Astrocyte (in vitro differentiated cells and primary cell): ENCODE results near the gene CTSW.

ENCODE experiments used
- EZH2 ChIP-seq: IDR thresholded peaks from 2 replicates; pipeline ENCODE4 v1.6.1; 2012; ENCODE audit warnings: mild to moderate bottlenecking, low read length, inconsistent platforms; ENCODE audit not compliant: insufficient read depth
- TF ChIP-seq, protein P1 (sequence below): IDR thresholded peaks from 2 replicates; pipeline ENCODE4 v1.5.1; 2011; ENCODE audit warnings: low read depth, mild to moderate bottlenecking, inconsistent platforms, low read length, moderate library complexity; ENCODE audit not compliant: insufficient read depth

DNA sequence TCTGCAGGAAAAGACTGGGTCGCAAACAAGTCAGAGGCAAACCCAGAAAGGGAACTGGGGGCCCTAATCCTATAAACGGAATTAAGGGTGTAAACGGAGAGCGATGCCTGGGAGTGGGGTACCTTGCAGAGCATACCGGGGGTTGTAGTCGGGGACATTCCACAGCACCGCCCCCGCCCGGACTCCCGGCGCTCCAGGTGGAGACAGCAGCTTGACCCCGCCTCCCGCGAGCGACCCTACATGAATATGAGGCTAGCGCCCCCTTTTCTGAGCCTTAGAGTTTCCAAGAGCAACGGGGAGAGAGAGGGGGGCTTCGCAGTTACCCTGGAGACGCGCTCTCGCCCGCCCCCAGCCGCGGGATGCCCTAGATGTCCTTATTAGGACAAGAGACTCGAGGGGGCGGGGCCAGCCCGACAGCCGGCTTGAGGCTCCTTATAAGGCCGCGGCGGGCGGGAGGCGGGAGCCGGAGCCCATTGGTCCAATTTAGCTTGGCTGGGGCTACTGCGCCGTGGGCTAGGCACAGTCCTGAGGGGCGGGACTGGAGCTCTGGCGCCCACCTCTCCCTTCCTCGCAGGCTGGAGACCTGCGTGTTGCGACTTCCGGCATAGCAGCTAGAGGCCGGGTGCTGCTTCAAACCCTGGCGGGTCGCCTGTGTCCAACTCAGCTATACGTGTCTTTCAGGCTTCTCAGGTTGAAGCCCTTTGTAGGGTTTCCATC lies 20.4 kb upstream of the CTSW start:
- TF ChIP-seq, protein P1, sequence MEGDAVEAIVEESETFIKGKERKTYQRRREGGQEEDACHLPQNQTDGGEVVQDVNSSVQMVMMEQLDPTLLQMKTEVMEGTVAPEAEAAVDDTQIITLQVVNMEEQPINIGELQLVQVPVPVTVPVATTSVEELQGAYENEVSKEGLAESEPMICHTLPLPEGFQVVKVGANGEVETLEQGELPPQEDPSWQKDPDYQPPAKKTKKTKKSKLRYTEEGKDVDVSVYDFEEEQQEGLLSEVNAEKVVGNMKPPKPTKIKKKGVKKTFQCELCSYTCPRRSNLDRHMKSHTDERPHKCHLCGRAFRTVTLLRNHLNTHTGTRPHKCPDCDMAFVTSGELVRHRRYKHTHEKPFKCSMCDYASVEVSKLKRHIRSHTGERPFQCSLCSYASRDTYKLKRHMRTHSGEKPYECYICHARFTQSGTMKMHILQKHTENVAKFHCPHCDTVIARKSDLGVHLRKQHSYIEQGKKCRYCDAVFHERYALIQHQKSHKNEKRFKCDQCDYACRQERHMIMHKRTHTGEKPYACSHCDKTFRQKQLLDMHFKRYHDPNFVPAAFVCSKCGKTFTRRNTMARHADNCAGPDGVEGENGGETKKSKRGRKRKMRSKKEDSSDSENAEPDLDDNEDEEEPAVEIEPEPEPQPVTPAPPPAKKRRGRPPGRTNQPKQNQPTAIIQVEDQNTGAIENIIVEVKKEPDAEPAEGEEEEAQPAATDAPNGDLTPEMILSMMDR = no peak
- no peak for TF ChIP-seq EZH2
